Middle frontal gyrus (tissue), 1 donor: ENCODE data around the gene NDUFA12.

ENCODE experiments used
- DNase-seq: peaks from one replicate; pipeline ENCODE4 v3.0.0-alpha.2; 2015; ENCODE audit warnings: low spot score; ENCODE audit errors: extremely low spot score

Gene NDUFA12

GRCh38 chr12:94982456-94982855 is 21.0 kb downstream of the NDUFA12 start:
- no peak for DNase-seq

- no peak for DNase-seq
Observed at GRCh38 chr12:94980577-94980976, 22.9 kb downstream of the NDUFA12 start.

- no peak for DNase-seq
Observed at GRCh38 chr12:94979941-94980340, 23.6 kb downstream of the NDUFA12 start.

DNA sequence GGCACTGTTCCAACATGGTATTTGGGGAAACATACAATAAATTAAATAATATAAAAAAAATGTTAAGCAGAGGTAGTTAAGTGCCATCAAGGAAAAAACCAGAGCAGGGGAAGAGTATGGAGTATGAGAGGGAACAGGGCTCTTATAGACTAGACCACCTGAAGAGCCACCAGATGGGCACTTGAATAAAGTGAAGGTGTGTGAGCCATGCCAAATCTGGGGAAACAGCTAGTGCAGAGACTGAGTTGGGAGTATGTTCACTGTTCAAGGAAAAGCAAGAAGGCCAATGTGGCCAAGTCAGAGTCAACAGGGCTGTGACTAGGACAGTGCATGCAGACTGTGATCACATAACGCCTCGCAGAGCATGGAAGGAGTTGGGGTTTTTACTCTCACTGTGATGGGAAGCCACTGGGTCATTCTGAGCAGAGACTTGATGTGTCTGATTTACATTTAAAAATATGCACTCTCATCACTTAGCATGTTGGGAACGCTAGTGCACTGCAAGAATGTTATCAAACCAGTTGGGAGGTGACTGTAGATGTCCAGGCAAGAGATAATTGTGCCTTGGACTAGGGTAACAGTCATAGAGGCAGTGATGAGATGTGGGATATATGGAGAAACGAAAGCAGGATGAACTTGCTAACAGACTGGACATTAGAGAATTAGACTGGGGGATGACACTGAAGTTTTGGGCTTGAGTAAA is 25.6 kb downstream of the NDUFA12 start:
- DNase-seq = no peak

DNA sequence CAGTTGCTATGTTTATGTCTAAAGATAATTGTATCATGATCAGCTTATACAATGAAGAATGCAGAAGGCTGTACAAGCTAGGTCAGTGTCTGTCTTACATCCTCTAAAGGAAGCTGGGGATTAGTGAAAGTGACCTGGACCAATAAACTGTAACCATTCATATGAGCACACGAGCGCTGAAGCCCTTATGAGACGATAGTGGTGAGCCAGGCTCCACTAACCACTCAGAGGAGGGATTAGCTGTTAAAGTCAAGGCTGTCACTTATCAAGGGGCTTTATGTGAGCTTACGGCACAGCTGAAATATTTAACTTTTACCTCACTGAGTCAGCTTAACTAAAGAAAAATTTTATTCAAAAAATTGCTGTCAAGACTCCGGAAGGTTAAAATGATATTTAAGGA is 30.3 kb downstream of the NDUFA12 start:
- no peak for DNase-seq

DNA sequence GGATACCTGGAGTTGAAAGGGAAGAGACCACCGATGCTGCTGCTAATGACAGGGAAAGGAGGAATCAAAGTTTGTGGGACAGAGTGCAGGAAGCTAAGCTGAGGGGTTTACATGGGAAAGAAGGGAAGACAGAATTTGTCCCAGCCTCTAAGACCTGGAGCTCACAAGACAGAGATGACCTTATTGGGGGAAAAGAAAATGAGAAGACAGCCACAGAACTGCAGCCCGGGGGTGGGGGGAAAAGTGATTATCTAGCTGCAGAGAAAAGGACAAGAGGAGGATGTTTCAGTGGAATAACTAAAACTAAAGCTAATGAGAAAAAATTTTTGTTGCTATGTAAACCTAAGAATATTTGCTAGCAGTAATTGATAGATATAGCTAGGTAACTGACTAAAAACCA is 30.7 kb downstream of the NDUFA12 start:
- DNase-seq = no peak

GRCh38 chr12:94971923-94972322 is 31.6 kb downstream of the NDUFA12 start:
- DNase-seq = no peak

GRCh38 chr12:94970560-94970959 is 32.9 kb downstream of the NDUFA12 start:
- no peak for DNase-seq

GRCh38 chr12:94969424-94969823 is 34.1 kb downstream of the NDUFA12 start:
- no peak for DNase-seq

- no peak for DNase-seq
Observed at GRCh38 chr12:94965982-94966630, 37.4 kb downstream of the NDUFA12 start.

- DNase-seq = no peak
Observed at GRCh38 chr12:94963649-94964048, 39.8 kb downstream of the NDUFA12 start.

- no peak for DNase-seq
Observed at GRCh38 chr12:94962670-94963069, 40.8 kb downstream of the NDUFA12 start.

DNA sequence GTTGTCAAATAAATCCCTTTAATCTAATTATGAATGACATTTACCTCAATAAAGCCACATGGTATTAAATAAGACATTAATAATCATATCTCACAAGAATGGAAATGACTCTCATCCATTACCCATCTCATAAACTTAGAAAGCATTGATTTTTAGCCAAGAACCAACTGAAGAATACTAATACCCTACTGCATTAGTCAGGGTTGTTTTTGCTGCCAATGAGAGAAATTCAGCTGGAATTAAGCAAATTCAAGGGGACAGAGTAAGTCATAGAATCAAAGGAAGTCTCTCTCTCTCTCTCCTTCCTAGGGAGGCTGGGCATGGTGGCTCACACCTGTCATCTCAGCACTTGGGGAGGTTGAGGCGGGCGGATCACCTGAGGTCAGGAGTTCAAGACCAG is 41.6 kb downstream of the NDUFA12 start:
- no peak for DNase-seq

- DNase-seq = no peak
Observed at GRCh38 chr12:94961256-94961824, 42.2 kb downstream of the NDUFA12 start.

- no peak for DNase-seq
Observed at GRCh38 chr12:94957006-94957405, 46.5 kb downstream of the NDUFA12 start.

DNA sequence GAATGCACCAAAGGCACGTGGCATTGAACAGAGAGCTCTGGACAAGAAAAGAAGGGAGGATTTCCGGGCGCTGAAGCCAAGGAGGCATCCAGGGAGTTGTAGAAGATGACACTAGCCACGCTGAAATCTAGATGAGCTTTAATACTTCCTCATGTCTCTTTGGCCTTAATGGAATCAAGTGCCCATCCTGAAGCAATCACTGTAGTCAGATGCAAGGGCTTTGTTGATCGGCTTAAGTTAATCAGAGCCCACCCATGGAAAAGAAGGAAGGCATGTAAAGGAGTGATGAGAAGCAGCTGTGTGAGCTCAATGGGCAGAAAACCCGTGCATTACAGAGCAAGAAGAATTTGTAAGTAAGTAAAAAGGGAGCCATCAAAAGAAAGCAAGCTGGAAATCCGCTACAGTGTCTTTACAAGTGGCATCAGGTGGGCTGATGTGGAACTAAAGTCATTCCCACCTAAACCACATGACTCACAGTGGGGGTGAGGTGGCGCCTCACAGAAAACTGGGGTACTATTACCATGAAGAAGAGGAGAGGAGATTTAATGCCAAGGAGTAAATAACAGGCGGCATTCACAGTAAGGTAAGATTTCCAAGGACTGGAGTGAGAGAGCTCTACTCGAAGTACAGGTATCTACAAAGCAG is 48.4 kb downstream of the NDUFA12 start:
- no peak for DNase-seq

DNA sequence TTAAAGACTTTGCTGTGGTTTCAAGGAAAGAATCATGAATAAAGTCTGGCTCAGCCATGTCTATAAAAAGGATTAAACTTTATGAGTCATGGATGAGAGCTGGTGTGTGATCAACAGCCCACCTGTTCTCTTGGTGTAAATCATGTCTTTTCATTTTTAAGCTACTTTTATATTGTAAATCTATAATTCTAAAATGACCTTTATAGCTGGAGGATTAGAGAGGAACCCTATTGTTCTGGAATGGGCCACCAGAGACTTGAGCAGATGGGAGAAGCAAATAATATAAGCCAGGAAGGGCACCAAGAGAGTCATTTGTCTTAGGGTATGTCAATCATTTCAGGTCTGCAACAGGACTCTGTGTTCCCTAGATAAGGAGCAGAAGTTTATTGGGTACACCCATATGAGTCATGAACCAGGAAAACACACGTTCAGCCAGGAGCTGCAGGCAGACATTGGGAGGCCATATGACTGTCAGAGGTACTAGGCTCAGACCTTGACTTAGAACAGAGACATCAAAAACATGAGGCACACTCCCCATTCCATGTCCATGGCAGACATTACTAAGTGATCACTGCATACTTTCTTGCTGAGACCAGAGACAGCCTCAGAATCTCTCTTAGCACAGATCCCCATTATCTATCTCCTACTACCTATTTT is 49.3 kb downstream of the NDUFA12 start:
- DNase-seq = no peak

- no peak for DNase-seq
Observed at GRCh38 chr12:94952325-94952724, 51.2 kb downstream of the NDUFA12 start.

- no peak for DNase-seq
Observed at GRCh38 chr12:94951071-94951934, 52.2 kb downstream of the NDUFA12 start.

DNA sequence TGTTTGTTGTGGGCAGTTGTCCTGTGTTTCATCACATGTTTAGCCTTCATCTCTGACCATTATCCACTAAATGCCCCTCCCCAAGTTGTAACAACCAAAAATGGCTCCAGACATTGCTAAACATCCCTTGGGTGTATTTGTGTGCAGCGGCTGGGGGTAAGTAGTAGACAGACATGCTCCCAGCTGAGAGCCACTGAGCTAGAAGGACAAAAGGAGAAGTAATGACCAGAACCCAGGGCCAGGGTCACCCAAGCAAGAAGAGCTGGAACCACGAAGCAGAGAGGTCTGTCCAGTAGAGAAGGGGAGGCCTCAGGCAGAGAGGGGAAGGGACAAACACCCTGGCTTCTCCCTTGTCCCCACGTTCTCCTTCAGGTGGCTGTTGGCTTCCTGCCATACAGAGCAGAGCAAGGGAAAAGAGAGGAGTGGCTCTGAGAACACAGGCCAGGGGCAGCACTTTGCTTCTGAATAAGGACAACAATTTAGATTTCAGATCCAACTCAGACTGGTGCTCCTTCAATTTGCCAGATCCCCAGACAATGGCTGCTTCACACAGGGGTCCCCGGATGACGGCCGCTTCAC is 55.2 kb downstream of the NDUFA12 start:
- no peak for DNase-seq

GRCh38 chr12:94942663-94943062 is 60.8 kb downstream of the NDUFA12 start:
- no peak for DNase-seq
